HG02763 (cell line): ENCODE data around the gene SBF2.
"Not testable (repeated sequence)": the region's sequence is repeated elsewhere in the genome, so short reads cannot be mapped to it uniquely, and the experiment has no call there.

Experiments
- ATAC-seq: cut with Tn5 transposase; IDR thresholded peaks from one replicate; pipeline ENCODE4 v1.9.1; 2021; ENCODE audit warnings: mild to moderate bottlenecking, moderate library complexity; ENCODE audit not compliant: unreplicated experiment

Gene SBF2

DNA sequence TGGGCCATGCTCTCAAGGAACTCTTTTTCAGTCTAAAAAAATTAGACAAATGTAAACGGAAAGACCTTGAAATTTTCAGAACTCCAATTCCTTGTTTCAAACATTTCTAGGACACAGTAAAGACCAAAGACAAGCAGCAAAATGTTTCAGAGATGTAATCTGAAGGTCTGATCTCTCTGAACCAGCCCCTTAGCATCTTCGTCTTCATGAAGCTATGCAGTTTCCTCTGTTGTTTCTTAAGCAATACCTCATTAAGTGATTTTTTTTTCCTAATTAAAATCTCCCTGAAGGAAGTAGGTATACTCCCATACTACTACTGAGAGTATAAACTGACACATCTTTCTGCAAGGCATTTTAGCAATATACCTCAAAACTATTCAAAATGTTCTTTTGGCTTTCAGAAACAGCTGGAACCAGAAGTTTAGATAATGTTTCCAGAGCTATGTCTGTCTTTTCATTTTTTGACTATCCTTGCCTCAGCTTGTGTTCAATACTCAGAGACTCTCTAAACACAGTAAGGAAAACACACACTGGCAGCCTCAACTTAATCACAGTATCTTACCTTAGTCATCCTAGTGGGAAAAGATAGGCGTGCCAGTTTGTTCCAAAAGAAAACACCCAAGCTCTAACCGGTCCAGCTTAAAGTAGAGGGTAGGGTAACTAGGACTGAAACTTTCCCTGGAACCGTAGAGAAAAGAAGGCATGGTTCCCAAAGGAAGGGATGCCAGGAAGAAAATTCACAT, 25.1 kb downstream of the SBF2 start:
- ATAC-seq: no peak

DNA sequence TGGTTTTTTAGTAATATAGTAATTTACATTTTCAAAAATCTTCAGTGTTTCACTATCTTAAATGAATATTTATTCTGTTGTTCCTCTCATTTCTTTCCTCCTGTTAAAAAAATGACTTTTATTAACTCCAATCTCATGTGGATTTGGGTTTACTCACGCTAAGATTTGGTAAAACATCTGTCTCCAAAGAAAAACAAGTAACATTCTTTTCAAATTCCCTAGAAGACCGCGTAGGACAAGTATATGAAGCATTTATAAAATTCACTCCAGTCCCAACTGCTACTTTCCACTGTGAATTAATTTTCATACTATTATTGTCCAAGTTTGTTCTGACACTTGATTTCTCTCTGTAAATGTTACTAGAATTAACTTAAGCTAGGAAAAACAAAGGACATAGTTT, 26.2 kb downstream of the SBF2 start:
- no peak for ATAC-seq

DNA sequence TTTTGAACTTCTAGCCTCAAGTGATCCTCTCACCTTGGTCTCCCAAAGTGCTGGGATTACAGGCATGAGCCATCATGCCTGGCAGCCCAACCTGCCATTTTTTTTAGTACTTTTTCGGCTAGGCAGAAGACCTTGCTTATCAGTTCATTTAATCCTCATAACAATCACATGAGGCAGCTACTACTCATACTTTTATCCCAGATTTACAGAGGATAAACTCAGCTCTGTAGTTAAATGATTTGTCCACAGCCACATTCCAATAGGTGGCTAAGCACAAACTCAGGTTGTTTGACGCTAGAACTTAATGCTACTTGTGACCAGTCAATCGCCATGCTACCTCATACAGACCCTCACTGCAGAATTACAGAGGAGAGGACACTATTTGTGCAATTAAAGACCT, 28.1 kb downstream of the SBF2 start:
- no peak for ATAC-seq

DNA sequence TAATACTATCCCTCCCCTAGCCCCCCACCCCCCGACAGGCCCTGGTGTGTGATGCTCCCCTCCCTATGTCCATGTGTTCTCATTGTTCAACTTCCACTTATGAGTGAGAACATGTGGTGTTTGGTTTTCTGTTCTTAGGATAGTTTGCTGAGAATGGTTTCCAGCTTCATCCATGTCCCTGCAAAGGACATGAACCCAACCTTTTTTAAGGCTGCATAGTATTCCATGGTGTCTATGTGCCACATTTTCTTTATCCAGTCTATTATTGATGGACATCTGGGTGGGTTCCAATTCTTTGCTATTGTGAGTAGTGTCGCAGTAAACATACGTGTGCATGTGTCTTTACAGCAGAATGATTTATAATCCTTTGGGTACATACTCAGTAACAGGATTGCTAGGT, 29.3 kb downstream of the SBF2 start:
- ATAC-seq: not testable (repeated sequence)

DNA sequence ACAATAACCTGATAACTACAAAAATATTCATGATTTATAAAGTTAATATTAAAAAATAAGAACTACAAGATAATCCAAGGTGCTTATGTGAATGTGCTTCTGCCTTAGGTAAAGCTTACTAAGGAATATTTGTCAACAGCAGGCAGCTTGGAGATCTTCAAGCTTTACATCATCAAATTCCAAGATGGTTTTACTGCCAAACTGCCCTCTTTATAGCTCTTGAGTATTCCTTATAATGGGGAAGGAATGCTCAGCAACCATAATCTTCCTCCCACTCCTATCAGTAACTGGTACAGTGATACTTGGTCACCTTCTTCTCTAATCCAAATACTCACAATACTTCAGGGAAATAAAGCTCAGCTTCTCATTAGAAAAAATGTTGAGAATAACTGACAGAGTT, 30.1 kb downstream of the SBF2 start:
- ATAC-seq: no peak

DNA sequence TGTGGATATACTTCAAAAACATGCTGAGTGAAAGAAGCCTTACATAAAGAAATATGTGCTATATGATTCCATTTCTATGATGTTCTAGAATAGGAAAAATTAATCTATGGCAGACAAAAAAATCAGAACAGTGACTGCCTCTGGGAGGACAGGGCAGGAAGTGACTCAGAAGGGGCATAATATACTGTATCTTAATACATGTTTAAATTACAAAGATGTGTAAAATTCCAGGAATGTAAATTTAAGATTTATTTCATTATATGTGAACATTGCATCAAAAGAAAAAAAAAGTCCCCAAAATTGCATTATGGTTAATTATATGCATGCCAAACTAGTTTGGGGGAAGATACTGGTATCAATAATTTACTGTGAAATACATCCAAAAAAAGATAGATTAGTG, 32.2 kb downstream of the SBF2 start:
- no peak for ATAC-seq

DNA sequence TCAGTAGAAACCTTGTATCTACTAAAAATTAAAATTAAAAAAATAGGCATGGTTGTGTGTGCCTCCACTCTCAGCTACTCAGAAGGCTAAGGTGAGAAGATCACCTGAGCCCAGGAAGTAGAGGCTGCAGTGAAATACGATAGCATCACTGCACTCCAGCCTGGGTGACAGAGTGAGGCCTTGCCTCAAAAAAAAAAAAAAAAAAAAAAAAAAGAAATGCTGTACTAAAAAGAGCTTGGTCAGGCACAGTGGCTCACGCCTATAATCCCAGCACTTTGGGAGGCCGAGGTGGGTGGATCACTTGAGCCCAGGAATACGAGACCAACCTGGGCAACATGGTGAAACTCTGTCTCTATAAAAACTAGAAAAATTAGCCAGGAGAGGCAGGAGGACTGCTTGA, 36.5 kb downstream of the SBF2 start:
- ATAC-seq: no peak

DNA sequence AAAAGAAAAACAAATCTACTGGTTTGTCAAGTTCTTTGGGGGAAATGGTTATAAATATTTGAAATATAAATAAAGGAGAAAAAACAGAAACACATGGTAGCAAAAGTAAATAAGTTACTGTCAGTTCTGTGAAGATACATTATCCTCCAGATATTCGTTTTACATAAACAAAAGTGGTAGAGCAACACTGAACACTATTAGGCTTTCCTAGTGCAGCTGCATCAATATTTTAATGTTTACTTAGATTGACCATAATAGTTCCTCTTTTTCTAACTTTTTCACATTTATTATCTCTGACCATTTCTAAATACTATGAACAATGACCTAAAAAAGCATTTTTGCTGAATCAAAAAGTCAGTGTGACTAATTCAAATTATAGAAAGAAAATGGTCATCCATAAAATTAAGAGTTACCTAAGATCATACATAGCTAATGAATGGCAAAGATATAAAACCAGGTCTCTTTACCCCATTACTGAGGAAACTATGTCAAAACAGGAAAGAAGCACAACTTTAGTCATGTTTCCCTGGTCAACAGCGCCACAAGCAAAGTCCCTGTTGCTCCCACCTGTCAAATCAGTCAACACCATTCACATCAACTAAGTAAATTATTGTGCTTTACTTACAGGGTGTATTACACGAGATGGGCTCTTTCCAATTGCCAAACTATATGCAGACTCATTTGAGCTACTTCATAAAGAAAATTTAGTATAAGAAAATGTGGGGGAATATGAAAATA, 38.5 kb downstream of the SBF2 start:
- no peak for ATAC-seq

DNA sequence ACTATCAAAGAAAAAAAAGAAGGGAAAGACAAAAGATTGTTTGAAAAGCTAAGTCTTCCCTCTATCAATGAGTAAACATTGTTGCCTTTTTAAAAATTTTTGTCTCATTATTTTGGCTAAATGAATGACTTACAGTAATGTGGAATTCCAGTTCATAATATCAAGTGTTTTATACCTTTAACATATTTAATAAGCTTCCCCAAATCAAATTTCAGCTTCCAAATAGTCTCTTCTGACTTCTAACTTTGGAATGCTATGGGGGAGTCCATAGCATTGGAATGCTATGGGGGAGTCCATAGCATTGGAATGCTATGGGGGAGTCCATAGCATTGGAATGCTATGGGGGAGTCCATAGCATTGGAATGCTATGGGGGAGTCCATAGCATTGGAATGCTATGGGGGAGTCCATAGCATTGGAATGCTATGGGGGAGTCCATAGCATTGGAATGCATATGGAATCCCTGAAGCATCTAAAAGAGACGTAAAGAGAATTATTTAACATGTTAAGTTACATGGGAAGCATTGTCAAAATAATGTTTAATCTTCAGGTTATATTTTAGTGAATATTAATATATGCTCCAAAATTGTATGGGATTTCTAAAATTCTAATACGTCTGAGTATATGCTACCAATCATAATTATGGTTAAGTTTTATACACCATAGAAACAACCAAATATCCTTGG, 44.4 kb downstream of the SBF2 start:
- not testable (repeated sequence) for ATAC-seq

DNA sequence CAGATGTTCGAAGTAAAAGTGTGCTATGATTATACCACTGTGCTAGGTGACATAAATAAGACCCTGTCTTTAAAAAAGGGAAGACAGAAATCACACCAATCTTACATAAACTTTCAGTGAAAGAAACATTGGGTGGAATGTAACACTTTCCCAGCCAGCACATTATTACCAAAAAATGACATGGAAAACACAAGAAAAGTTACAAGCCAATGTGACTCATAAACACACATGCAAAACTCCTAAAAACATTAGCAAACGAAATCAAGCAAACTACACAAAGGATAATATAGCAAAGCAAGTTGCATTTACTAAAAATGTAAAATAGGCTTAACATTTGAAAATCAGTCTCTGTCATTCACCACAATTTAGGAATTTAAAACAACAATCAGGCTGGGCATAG, 47.0 kb downstream of the SBF2 start:
- ATAC-seq: no peak

DNA sequence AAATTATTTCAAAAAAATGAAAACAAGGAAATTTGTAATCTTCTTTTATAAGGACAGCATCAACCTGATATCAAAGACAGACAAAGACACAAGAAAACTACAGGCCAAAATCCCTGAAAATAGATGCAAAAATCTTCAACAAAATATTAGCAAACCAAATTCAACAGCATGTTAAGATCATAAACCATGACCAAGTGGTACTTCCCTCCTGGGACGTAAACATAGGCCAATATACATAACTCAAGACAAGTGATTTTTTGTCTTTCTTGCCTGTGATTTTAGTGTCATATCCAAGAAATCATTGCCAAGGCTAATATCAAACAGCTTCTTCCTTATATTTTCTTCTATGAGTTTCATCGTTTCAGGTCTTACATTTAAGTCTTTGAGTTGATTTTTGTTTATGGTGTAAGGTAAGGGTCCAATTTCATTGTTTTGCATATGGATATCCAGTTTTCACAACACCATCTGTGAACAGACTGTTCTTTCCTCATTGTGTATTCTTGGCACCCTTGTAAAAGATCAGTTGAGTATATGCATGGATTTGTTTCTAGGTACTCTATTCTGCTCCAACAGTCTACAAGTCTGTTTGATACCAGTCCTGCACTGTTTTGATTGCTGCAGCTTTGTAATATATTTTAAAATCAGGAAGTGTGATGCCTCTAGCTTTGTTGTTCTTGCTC, 50.0 kb downstream of the SBF2 start:
- no peak for ATAC-seq

DNA sequence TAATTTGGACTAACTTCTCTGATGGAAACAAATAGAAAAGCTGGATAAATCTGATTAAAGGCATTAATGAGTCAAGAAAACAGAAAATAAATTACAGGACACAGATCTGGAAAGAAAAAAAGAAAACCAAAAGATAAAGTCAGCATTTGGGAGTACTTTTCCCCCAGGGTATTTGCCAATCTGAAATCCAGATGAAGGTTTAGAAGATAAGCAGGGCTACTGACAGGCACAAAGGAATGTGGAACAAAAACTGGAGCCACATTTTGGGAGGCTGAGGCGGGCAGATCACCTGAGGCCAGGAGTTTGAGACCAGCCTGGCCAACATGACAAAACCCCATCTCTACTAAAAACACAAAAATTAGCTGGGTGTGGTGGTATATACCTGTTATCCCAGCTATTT, 57.2 kb downstream of the SBF2 start:
- no peak for ATAC-seq

DNA sequence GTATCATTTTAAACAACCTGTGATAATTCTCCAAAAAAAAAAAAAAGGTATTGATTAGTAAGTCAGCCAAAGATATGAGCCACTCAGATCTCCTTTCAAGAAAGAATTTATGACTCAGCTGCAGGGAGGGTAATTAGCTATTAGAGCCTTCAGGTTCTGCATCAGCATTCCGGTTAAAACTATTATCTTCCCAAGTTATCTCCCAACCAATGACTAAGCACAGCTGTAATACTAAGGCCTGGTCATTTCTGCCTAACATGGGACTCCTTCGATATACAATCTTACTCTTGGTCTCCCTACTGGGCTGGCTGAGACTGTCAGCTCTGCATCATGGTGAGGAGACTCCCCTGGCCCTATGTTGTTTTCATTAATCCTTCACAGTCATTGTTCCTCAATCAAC, 60.4 kb downstream of the SBF2 start:
- ATAC-seq: no peak

DNA sequence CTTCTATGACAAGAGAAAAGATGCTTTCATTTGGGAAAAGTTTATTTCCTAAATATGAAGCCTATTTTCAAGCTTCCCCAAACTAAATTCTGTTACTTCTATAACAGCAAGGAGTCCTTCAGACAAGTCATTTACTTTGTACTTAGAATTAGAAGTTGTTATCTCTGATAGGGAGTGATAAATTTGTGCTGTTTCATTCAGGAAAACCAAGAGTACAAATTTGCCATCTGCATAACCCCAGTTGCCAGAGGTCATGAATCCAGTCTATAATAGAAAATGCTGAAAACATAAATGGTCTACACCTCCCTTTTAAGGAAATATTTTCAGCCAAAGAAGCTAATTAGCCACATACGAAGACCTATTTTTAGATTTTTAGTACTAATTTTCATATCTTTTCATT, 61.3 kb downstream of the SBF2 start:
- no peak for ATAC-seq

DNA sequence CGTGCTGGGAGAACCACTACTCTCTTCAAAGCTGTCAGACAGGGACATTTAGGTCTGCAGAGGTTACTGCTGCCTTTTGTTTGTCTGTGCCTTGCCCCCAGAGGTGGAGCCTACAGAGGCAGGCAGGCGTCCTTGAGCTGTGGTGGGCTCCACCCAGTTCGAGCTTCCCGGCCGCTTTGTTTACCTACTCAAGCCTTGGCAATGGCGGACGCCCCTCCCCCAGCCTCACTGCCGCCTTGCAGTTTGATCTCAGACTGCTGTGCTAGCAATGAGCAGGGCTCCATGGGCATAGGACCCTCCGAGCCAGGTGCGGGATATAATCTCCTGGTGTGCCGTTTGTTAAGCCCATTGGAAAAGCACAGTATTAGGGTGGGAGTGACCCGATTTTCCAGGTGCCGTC, 62.2 kb downstream of the SBF2 start:
- ATAC-seq: not testable (repeated sequence)

DNA sequence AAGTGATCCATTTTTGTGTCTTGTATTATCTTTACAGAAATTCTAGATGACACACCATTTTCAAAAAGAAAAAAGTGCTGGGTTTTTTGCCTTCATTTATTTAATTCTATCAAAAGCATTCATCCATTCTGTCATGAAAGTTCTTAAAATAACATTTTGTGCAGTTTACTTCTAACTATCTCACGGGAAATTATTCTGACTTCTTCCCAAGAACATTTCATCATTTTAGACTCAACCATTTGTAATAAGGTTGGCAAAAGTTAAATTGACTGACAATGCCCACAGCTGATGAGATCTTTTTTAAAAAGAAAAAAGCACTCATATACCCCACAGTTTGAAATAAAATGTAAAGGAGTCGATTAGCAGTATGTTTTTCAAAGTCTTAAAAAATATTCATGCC, 68.5 kb downstream of the SBF2 start:
- ATAC-seq: no peak

DNA sequence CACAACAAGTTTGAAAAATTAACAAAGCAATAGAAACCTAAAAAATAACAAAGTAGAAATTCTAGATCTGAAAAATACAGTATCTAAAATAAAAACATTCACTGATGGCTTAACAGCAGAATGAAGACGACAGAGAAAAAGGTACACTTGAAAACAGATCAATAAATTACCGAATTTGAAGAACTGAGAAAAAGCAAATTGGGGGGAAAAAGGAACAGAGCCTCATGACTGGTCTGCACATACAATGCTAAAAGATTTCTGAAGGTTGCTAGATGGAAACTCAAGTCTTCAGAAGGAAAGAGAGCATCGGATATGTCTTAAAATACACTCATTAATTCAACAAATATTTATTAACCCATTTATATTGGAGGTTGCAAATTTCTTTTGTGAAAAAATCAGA, 71.6 kb downstream of the SBF2 start:
- ATAC-seq: no peak

DNA sequence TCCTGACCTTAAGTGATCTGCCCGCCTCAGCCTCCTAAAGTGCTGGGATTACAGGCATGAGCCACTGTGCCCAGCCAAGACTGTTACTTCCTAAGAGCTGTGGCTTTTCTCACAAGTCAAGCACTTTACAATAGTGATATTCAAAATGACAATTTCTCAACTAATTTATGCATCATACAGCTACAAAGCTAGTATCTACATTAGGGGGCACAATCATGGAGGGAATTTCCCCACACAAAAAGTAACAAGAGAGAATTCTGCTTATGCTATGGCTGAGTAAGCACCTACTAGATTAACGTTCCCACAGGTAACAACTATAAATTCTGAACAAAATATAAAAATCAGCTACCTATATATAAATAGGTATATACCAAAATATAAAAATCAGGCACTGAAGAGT, 72.7 kb downstream of the SBF2 start:
- ATAC-seq: no peak

DNA sequence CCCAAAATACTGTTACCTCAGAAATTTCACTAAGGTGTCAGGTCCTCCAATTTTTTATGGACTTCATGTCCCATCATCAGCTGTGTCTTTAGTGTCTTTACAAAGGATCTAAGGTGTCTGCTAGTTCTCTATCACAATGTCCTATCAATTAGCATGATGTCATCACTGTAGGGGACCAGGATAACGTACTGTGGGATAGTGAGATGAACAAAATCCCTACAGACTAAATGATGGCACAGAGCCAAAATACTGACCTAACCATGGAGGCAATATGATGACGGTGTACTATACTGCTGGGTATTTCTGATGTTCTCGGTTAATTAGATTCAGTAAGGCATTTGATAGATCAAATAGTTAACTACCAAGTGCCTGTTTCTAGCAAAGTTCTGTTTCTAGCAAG, 82.5 kb downstream of the SBF2 start:
- ATAC-seq: no peak

DNA sequence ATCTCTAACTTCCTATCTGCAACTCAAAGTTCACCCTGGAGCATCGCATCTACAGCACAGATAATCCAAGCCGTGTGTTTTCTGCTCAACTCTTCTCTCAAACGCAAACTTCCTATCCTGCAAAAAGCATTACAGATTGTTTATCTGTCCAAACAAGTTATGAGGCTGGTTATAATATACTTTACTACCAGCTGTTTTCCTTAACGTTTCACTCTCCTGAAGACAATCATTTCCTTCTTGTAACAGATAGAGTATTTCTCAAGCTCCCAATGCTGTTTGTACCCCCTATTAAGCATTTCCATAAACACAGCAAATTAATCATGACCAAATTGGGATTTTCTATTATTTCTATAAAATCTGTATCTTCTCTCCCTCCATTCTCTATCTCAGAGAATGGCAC, 84.7 kb downstream of the SBF2 start:
- no peak for ATAC-seq

DNA sequence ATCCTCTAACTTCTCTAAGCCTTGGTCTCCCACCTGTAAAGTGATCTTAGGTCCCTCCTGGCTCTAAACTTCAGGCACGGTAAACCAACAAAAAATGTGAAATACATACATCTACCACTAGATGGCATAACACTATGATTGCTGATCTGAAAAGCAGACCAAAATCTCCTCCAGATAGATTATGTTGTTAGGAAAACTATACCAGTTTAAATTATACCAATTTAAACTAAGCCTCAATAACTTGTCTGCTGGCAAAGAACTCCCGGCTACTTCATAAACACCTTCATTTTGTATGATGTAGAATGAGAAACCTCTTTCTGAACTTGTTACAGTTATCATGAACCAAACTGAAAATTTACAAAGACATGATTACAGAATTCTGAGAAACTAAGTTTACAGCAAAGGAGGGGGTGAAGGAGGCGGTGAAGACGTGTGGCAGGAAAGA, 85.9 kb downstream of the SBF2 start:
- ATAC-seq: no peak
